K562 (cell line): ENCODE data around the gene SAMD8. TPM values are rescaled to one million over a fixed set of nuclear protein-coding genes. Genes with fewer than 3 reads are reported as not detected.

Experiments used
- ARID3B ChIP-seq: fragments of 250-450 bp; sonication (Bioruptor Pico); IDR thresholded peaks from 2 replicates; pipeline ENCODE4 v1.4.0; 2020; ENCODE audit warnings: borderline replicate concordance
- ATF2 ChIP-seq: sonication (generic); formaldehyde crosslinking; IDR thresholded peaks from 2 replicates; pipeline ENCODE4 v1.8.1; 2022; ENCODE audit warnings: missing genetic modification reagents
- ATF3 ChIP-seq, 2 experiments: fragments of 450-650 bp in 1 of 2; sonication (generic) in 1 of 2; formaldehyde crosslinking in 1 of 2; IDR thresholded peaks in 1 of 2; conservative IDR thresholded peaks in 1 of 2; 2 replicates each; pipeline versions ENCODE4 v1.6.1 to v1.8.1; 2016 to 2023; ENCODE audit warnings: mild to moderate bottlenecking in 2 of 2, moderate library complexity in 2 of 2, inconsistent platforms in 1 of 2, missing genetic modification reagents in 1 of 2
- CEBPB ChIP-seq: fragments of 450-650 bp; IDR thresholded peaks from 2 replicates; pipeline ENCODE4 v1.6.1; 2016; ENCODE audit warnings: missing genetic modification characterization, missing compliant biosample characterization
- FOXJ3 ChIP-seq: sonication (generic); formaldehyde crosslinking; IDR thresholded peaks from 2 replicates; pipeline ENCODE4 v1.4.0; 2020; ENCODE audit warnings: mild to moderate bottlenecking, missing genetic modification reagents
- FUS ChIP-seq: fragments of 200-400 bp; formaldehyde crosslinking; optimal IDR thresholded peaks from 2 replicates; pipeline ENCODE3; 2017; ENCODE audit warnings: low read depth, low read length
- GATAD2B ChIP-seq: fragments of 450-650 bp; IDR thresholded peaks from 2 replicates; pipeline ENCODE4 v1.6.1; 2017; ENCODE audit warnings: mild to moderate bottlenecking, borderline replicate concordance
- HES1 ChIP-seq: fragments of 450-650 bp; IDR thresholded peaks from 2 replicates; pipeline ENCODE4 v1.6.1; 2016; ENCODE audit warnings: low read depth, mild to moderate bottlenecking, moderate library complexity
- HNRNPL ChIP-seq: fragments of 200-400 bp; formaldehyde crosslinking; IDR thresholded peaks from 2 replicates; pipeline ENCODE4 v1.6.1; 2017; ENCODE audit warnings: low read depth, mild to moderate bottlenecking, low read length
- KAT7 ChIP-seq: sonication (generic); formaldehyde crosslinking; IDR thresholded peaks from 2 replicates; pipeline ENCODE4 v1.8.0; 2022; ENCODE audit warnings: missing genetic modification reagents, mild to moderate bottlenecking, borderline replicate concordance
- KDM4B ChIP-seq, 2 experiments: fragments of 450-650 bp in 1 of 2; sonication (generic) in 1 of 2; IDR thresholded peaks; 2 replicates each; pipeline ENCODE4 v1.6.1; 2016 to 2017; ENCODE audit warnings: borderline replicate concordance in 2 of 2, antibody characterized with exemption in 1 of 2, low read depth in 1 of 2, mild to moderate bottlenecking in 1 of 2
- MXD1 ChIP-seq: fragments of 250-450 bp; sonication (Bioruptor Pico); IDR thresholded peaks from 2 replicates; pipeline ENCODE4 v1.8.0; 2021; ENCODE audit warnings: borderline replicate concordance, mild to moderate bottlenecking, moderate library complexity; ENCODE audit not compliant: poor library complexity, severe bottlenecking
- RHOXF2B ChIP-seq: fragments of 250-450 bp; sonication (Bioruptor Pico); conservative IDR thresholded peaks from 2 replicates; pipeline ENCODE4 v1.5.1; 2021
- RNF219 ChIP-seq: fragments of 250-450 bp; sonication (Bioruptor Pico); IDR thresholded peaks from 2 replicates; pipeline ENCODE4 v1.5.0; 2022; ENCODE audit warnings: mild to moderate bottlenecking
- SMC3 ChIP-seq: conservative IDR thresholded peaks from 2 replicates; pipeline ENCODE4 v1.6.1; 2011; ENCODE audit warnings: low read depth, low read length, improper control_type of control experiment; ENCODE audit not compliant: insufficient read depth
- SP1 ChIP-seq: sonication (generic); formaldehyde crosslinking; IDR thresholded peaks from 2 replicates; pipeline ENCODE4 v1.8.1; 2022; ENCODE audit warnings: mild to moderate bottlenecking, missing genetic modification reagents
- TRIM25 ChIP-seq: fragments of 450-650 bp; IDR thresholded peaks from 2 replicates; pipeline ENCODE4 v1.7.0; 2016; ENCODE audit warnings: borderline replicate concordance
- ZNF282 ChIP-seq: sonication (generic); formaldehyde crosslinking; IDR thresholded peaks from 2 replicates; pipeline ENCODE4 v1.8.1; 2023; ENCODE audit warnings: missing genetic modification reagents
- ZNF3 ChIP-seq: fragments of 250-450 bp; sonication (Bioruptor Pico); IDR thresholded peaks from 2 replicates; pipeline ENCODE4 v1.5.0; 2021; ENCODE audit warnings: mild to moderate bottlenecking, moderate library complexity
- polyA plus RNA-seq, 8 experiments: library from polyadenylated mRNA; depleted of rRNA in 4 of 8; stranded (reverse) in 5 of 8; unstranded in 3 of 8; fragments of >200 nt; fragmentation: Nextera tagmentation in 2 of 8; fragmentation: Illumina TruSeq in 1 of 8; extraction: Ambion mirVana in 2 of 8; extraction: Trizol in 1 of 8; gene quantifications; 2 replicates each; pipeline versions ENCODE4 v1.2.1 to v1.2.3, GENCODE V29; 2011 to 2014; ENCODE audit warnings: inconsistent platforms in 1 of 8, missing spikeins in 1 of 8
- total RNA-seq, 7 experiments: library from RNA; depleted of rRNA in 6 of 7; stranded (reverse); fragments of >200 nt in 6 of 7; fragmentation: Illumina TruSeq in 2 of 7; extraction: Trizol in 2 of 7; gene quantifications; 2 replicates each; pipeline versions ENCODE4 v1.2.1 to v1.2.3, GENCODE V29; 2011 to 2021; ENCODE audit warnings: low replicate concordance in 1 of 7

The SAMD8 gene
- total and polyA plus RNA-seq, 9 of the 15 experiments (the other 6 are each of a cell fraction or from before 2014, with no cell fraction given): 2.7 to 16.1 (median 6.2) TPM

GRCh38 chr10:75115137-75115536 lies 3.7 kb downstream of the SAMD8 start (continued):
- no peak for TF ChIP-seq TRIM25
- TF ChIP-seq RHOXF2B (CRISPR knock-in tag): no peak
- TF ChIP-seq HNRNPL: no peak
- no peak for TF ChIP-seq KAT7 (CRISPR knock-in tag)
- TF ChIP-seq HES1: peak; percentile 72
- no peak for TF ChIP-seq RNF219 (CRISPR knock-in tag)
- no peak for TF ChIP-seq ZNF282 (CRISPR knock-in tag)
- TF ChIP-seq ATF3 (IDR thresholded peaks at IDR 0.05): peak; percentile 88
- no peak for TF ChIP-seq ATF3 (CRISPR knock-in tag; conservative IDR thresholded peaks at IDR 0.05)
- no peak for TF ChIP-seq ATF2 (CRISPR knock-in tag)
- TF ChIP-seq CEBPB: peak; percentile 93
- TF ChIP-seq MXD1 (CRISPR knock-in tag): no peak
- no peak for TF ChIP-seq GATAD2B
- TF ChIP-seq SP1 (CRISPR knock-in tag): no peak
- TF ChIP-seq SMC3: no peak
- TF ChIP-seq ZNF3 (CRISPR knock-in tag): no peak
- no peak for TF ChIP-seq FOXJ3 (CRISPR knock-in tag)
- TF ChIP-seq ARID3B (CRISPR knock-in tag): no peak
- TF ChIP-seq FUS: no peak
- no peak for TF ChIP-seq KDM4B (IDR thresholded peaks at IDR 0.05; ENCODE audit: borderline replicate concordance in 2 of 2, low read depth in 1 of 2)
